Measurements from ENCODE around the gene DOK1.
A peak's percentile ranks its signal among the peaks of the same experiment; 100 is the strongest.

DOK1 gene

DNA sequence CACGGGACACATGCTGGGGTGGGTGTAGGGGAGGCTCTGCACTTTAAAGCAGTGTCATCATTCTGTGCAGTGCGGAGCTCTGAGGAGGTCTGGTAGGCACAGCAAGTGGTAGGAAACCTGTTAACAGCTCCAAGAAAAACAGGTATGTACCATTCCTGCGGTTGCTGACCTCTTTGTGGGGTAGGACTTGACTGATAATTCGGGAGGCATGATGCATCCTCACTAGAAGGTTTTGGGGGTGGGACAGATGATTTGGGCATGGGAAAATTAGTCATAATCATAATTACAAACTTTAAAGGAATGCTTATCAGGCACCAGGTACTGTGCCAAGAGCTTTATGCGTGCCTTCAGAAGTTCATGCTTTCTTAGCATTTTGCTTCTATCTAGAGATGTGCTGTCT lies 9.7 kb downstream of the DOK1 start:
- DNase-seq (ENCODE audit: low read depth) = peak; percentile 56
- no peak overlapping the region for H3K4me3 ChIP-seq (ENCODE audit: low read depth, low read length)
- TF ChIP-seq, protein P1, sequence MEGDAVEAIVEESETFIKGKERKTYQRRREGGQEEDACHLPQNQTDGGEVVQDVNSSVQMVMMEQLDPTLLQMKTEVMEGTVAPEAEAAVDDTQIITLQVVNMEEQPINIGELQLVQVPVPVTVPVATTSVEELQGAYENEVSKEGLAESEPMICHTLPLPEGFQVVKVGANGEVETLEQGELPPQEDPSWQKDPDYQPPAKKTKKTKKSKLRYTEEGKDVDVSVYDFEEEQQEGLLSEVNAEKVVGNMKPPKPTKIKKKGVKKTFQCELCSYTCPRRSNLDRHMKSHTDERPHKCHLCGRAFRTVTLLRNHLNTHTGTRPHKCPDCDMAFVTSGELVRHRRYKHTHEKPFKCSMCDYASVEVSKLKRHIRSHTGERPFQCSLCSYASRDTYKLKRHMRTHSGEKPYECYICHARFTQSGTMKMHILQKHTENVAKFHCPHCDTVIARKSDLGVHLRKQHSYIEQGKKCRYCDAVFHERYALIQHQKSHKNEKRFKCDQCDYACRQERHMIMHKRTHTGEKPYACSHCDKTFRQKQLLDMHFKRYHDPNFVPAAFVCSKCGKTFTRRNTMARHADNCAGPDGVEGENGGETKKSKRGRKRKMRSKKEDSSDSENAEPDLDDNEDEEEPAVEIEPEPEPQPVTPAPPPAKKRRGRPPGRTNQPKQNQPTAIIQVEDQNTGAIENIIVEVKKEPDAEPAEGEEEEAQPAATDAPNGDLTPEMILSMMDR (conservative IDR thresholded peaks at IDR 0.05; ENCODE audit: low read depth, low read length) = no peak

DNA sequence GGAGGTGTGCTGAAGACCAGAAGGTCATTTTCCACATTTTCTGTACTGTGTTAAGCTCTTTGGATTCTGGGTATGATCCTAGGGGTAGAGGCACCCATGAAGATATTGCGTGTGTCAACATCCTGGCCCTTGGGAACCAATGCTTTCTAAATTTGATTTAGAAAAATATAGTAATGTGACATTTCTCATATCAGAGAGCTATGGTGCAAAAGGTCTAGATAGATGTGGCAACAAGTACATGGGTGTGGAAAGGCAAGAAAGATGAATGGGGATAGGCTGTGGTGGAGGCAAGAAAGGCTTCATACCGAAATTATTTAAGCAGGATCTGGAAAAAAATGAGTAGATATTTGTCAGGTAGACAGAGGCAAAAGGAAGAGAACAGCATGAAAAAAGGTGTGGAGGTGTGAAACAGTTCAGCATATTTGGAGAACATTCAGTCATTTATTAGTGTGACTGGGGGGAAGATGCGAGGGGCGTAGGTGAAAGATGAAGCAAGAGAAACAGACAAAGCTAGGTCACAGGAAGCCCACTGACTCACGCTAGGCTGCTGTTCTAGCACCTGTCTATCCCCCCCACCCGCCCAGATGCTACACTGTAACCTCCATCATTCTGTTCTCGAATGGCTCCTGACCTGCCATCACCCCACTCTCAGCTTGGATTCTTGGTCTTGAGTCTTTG lies 11.7 kb downstream of the DOK1 start:
- no peak overlapping the region for H3K4me3 ChIP-seq (ENCODE audit: low read depth, low read length)
- DNase-seq (ENCODE audit: low read depth) = no peak
- TF ChIP-seq, protein P1 (conservative IDR thresholded peaks at IDR 0.05; ENCODE audit: low read depth, low read length) = no peak

DNA sequence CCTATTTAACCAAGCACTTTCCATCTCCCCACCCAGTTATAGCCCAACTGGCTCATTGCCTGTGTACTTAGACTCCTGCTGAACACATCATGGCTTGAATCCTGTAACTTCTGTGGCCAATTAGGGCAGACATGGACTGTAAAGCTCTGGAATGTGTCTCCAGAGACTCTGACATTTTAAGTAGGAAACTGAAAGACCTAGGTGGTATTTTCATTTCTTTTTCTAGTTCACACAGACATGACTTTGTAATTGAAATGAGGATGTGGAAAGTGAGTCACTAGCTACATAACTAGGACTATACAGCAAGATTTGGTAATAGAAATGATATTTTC lies 12.2 kb downstream of the DOK1 start:
- peak; percentile 85 for DNase-seq (ENCODE audit: low read depth)
- TF ChIP-seq, protein P1 (conservative IDR thresholded peaks at IDR 0.05; ENCODE audit: low read depth, low read length) = no peak
- no peak overlapping the region for H3K4me3 ChIP-seq (ENCODE audit: low read depth, low read length)

DNA sequence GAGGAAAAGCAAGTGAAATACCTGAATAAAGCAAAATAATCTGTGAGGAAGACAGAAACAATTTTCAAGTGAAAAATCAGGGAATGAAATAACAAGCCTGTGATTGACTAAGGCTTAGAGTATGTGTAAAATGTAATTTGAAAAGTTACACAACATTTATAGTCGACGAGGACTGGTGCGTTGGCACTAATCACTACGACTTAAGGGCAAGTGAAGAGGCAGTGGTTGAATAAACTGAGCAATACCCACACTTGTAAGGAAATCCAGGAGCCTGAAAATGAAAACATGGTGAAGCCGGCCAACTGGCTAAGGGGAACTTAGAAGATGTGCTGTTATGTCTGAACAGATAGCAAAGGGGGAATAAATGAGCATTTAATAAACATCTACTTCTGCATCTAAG lies 13.4 kb downstream of the DOK1 start:
- TF ChIP-seq, protein P1 (conservative IDR thresholded peaks at IDR 0.05; ENCODE audit: low read depth, low read length) = no peak
- peak; percentile 75 for DNase-seq (ENCODE audit: low read depth)
- no peak overlapping the region for H3K4me3 ChIP-seq (ENCODE audit: low read depth, low read length)

DNA sequence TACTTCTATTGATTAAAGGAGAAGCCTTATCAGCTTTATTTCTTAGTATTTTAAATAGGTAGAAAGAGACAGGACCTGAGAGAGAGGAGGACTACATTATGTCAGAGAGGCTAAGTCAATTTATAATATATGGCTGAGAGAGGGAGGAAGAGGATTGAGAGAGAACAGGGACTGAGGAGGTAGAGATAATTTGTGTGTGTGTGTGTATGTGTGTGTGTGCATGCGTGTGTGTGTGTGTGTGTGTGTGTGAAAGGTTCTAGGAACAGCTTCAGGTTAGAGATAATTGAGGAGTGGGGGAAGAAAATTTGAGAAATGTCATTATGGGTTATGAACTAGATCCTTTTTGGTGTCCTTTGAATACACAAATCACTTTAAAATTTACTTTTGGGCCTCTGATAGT lies 15.2 kb downstream of the DOK1 start:
- no peak for DNase-seq (ENCODE audit: low read depth)
- TF ChIP-seq, protein P1 (conservative IDR thresholded peaks at IDR 0.05; ENCODE audit: low read depth, low read length) = no peak
- no peak overlapping the region for H3K4me3 ChIP-seq (ENCODE audit: low read depth, low read length)

DNA sequence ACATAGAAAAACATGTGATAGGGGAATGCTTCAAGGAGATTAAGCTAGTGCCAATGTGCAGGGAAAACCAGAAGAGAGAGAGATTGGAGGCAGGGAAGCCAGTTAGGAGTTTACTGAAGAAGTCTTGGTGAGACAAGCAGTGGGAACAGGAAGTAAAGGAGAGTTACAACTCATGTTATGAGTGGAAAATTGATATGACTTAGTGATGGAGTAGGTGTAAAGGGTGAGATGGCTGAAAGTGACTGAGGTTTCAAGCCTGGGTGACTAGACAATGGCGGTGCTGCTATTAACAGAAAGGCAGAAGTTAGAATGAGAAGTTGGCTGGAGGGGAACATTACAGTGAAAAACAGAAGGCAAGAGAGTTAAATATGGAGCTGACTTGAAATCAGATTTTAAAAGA lies 16.5 kb downstream of the DOK1 start:
- DNase-seq (ENCODE audit: low read depth) = no peak
- TF ChIP-seq, protein P1 (conservative IDR thresholded peaks at IDR 0.05; ENCODE audit: low read depth, low read length) = no peak
- no peak overlapping the region for H3K4me3 ChIP-seq (ENCODE audit: low read depth, low read length)

DNA sequence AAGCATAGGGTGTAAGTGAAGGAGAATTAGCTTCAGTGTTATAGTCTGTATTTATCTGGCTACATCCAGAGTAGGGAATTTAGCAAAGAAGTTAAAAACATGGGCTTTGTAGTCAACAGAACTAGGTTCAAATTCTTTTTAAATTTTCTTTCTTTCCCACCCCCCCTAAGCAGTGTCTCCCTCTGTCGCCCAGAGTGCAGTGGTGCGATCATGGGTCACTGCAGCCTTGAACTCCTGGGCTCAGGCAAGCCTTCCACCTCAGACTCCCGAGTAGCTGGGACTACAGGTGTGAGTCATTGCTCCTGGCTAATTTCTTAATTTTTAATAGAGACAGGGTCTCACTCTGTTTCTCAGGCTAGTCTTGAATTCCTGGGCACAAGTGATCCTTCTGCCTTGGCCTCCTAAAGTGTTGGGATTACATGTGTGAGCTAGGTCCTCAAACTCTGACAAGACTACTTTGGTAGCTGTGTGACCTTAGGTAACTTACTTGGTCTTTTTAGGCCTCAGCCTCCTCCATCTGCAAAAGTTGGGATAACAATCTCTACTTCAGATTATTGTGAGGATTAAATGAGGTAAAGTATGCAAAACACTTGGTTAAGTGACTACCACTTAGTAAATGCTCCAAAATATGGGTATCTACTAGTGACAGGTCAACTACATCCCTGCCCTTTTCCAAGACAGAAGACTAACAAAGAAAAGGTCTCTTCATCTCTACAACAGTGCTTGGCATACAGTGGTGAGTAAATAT lies 17.8 kb downstream of the DOK1 start:
- no peak overlapping the region for H3K4me3 ChIP-seq (ENCODE audit: low read depth, low read length)
- TF ChIP-seq, protein P1 (conservative IDR thresholded peaks at IDR 0.05; ENCODE audit: low read depth, low read length) = peak; percentile 15
- DNase-seq (ENCODE audit: low read depth) = no peak
